Endometrium (tissue), 2 donors: ENCODE data around the gene CDC42EP3.

Experiments
- FAIRE-seq: peaks from 2 replicates; lab custom pipeline; 2012; peaks lifted over from hg19 to GRCh38; lab: Jason Lieb, UNC
- donor health status: control.
- donor health status: control.

The CDC42EP3 gene

GRCh38 chr2:37671009-37671815, at the start of gene CDC42EP3:
Gene CDC42EP3 (minus strand): TSS chr2:37671642. CDS start chr2:37646587, 25,055 bp downstream.
- FAIRE-seq = no peak

GRCh38 chr2:37721201-37721560, 49.7 kb upstream of the CDC42EP3 start:
- FAIRE-seq = no peak

- FAIRE-seq = no peak
These were observed 49.2 kb upstream of the CDC42EP3 start for GRCh38 chr2:37720533-37721200.

- no peak for FAIRE-seq
These were observed 47.2 kb upstream of the CDC42EP3 start for GRCh38 chr2:37718515-37719161.

- FAIRE-seq = no peak
These were observed 41.8 kb upstream of the CDC42EP3 start for GRCh38 chr2:37713258-37713700.

GRCh38 chr2:37711831-37712230, 40.4 kb upstream of the CDC42EP3 start:
- no peak for FAIRE-seq

GRCh38 chr2:37711308-37711731, 39.9 kb upstream of the CDC42EP3 start:
- FAIRE-seq = no peak

GRCh38 chr2:37709111-37709510, 37.7 kb upstream of the CDC42EP3 start:
- no peak for FAIRE-seq

- FAIRE-seq = no peak
These were observed 36.7 kb upstream of the CDC42EP3 start for GRCh38 chr2:37708146-37708545.

- no peak for FAIRE-seq
These were observed 36.0 kb upstream of the CDC42EP3 start for GRCh38 chr2:37707393-37707792.

GRCh38 chr2:37706334-37707183, 35.1 kb upstream of the CDC42EP3 start:
- no peak for FAIRE-seq

- FAIRE-seq = no peak
These were observed 33.7 kb upstream of the CDC42EP3 start for GRCh38 chr2:37705191-37705590.

- no peak for FAIRE-seq
These were observed 27.6 kb upstream of the CDC42EP3 start for GRCh38 chr2:37698931-37699481.

- FAIRE-seq = no peak
These were observed 23.9 kb upstream of the CDC42EP3 start for GRCh38 chr2:37695336-37695735.

GRCh38 chr2:37692711-37693110, 21.3 kb upstream of the CDC42EP3 start:
- FAIRE-seq = no peak

- FAIRE-seq = no peak
These were observed 18.3 kb upstream of the CDC42EP3 start for GRCh38 chr2:37689751-37690150.

- FAIRE-seq = no peak
These were observed 17.5 kb upstream of the CDC42EP3 start for GRCh38 chr2:37688771-37689468.

GRCh38 chr2:37686792-37687526, 15.5 kb upstream of the CDC42EP3 start:
- FAIRE-seq = no peak

- no peak for FAIRE-seq
These were observed 13.4 kb upstream of the CDC42EP3 start for GRCh38 chr2:37684809-37685208.
